PFSK-1 (cell line): Measurements from ENCODE around the gene SCN8A.

Source experiments
- POLR2AphosphoS5 ChIP-seq: IDR thresholded peaks from 2 replicates; pipeline ENCODE4 v1.6.1; 2012; ENCODE audit warnings: low read depth, mild to moderate bottlenecking, control low read depth, low read length, moderate library complexity
- TAF1 ChIP-seq: IDR thresholded peaks from 2 replicates; pipeline ENCODE4 v1.6.1; 2012; ENCODE audit warnings: low read length, control low read depth, borderline replicate concordance; ENCODE audit not compliant: insufficient read depth

DNA sequence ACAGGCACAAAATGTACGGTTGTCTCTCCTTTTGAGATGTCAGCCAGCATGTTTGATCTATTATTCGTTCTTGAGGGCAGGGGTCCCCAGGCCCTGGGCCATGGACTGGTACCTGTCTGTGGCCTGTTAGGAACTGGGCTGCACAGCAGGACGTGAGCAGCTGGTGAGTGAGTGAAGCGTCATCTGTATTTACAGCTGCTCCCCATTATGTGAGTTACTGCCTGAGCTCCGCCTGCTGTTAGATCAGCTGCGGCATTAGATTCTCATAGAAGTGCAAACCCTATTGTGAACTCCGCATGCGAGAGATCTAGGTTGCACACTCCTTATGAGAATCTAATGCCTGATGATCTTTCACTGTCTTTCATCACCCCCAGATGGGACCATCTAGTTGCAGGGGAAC is 41.4 kb upstream of the SCN8A start:
- TF ChIP-seq POLR2AphosphoS5 (no peak), TAF1 (no peak)
